HUES64 (cell line): ENCODE data around the gene SGPP2.
"Not testable (repeated sequence)": the region's sequence is repeated elsewhere in the genome, so short reads cannot be mapped to it uniquely, and the experiment has no call there.

Experiments
- H3K27ac ChIP-seq: 2 replicates; pipeline ENCODE4 v1.7.0; 2013; ENCODE audit warnings: low read depth, low read length, inconsistent platforms
- H3K27me3 ChIP-seq: 2 replicates; pipeline ENCODE4 v1.6.1; 2013; ENCODE audit warnings: mild to moderate bottlenecking, low read length; ENCODE audit not compliant: insufficient read depth
- H3K36me3 ChIP-seq: 2 replicates; pipeline ENCODE4 v1.6.1; 2013; ENCODE audit warnings: mild to moderate bottlenecking, low read length; ENCODE audit not compliant: insufficient read depth
- H3K4me1 ChIP-seq: 2 replicates; pipeline ENCODE4 v1.6.1; 2013; ENCODE audit warnings: mild to moderate bottlenecking, low read length, moderate library complexity; ENCODE audit not compliant: insufficient read depth
- H3K4me3 ChIP-seq: 2 replicates; pipeline ENCODE4 v1.5.1; 2013; ENCODE audit warnings: mild to moderate bottlenecking, low read length, moderate library complexity
- H3K9ac ChIP-seq: 2 replicates; pipeline ENCODE4 v1.6.1; 2013; ENCODE audit warnings: mild to moderate bottlenecking, low read depth, low read length
- H3K9me3 ChIP-seq: 2 replicates; pipeline ENCODE4 v1.6.1; 2013; ENCODE audit warnings: low read depth, low read length; ENCODE audit not compliant: insufficient read depth
- WGBS: fragments of 150-250, 120-280 bp; methylation state at CpG from one replicate; pipeline ENCODE4 v1.1.7; 2013; ENCODE audit warnings: missing lambda C conversion rate; 5-methylcytosine and 5-hydroxymethylcytosine counted together

Gene SGPP2

GRCh38 chr2:222408684-222409083 is 15.7 kb upstream of the SGPP2 start:
- Histone ChIP-seq H3K36me3 (no peaks in the 10 kb centered on the region), H3K27me3 (no peaks in the 10 kb centered on the region), H3K4me1 (0 out of 2 replicates have a peak, but pooled peaks cover 5% of the 10 kb centered on the region), H3K9me3 (peaks cover 17% of the 10 kb centered on the region), H3K9ac (no peak overlapping the region), H3K4me3 (no peak overlapping the region), H3K27ac (no peak overlapping the region)
- 92% methylated on average over 2 of the region's 2 CpGs for WGBS

DNA sequence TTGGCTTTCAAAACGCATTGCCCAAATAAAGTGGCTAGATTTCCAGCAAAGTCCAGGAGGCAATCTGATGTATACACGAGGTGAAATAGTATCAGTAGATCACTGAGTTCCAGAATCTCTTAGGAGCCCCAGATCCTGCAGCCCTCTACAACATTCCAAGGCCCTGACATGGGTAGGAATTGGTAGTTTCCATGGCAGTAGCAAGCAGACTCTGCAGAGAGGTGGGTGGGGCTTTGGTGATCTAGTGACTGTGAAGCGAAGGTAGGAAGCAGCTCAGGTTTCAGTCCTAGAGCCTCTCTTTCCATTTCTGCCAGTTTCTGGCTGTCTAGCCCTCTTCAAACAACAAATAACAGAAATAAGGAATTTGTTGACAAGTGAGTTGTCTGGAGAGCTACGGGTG is 13.8 kb upstream of the SGPP2 start:
- peaks cover 36% of the 10 kb centered on the region for H3K9me3 ChIP-seq
- H3K27ac ChIP-seq, result no peak overlapping the region
- H3K9ac ChIP-seq, result no peak overlapping the region
- no peak overlapping the region for H3K4me3 ChIP-seq
- H3K36me3 ChIP-seq, result no peaks in the 10 kb centered on the region
- 0 out of 2 replicates have a peak, but pooled peaks cover 5% of the 10 kb centered on the region for H3K4me1 ChIP-seq
- no peaks in the 10 kb centered on the region for H3K27me3 ChIP-seq
- WGBS, result 63% methylated on average over 3 of the region's 4 CpGs

- not testable (repeated sequence) for H3K4me1 ChIP-seq, H3K27me3 ChIP-seq, H3K27ac ChIP-seq, H3K9ac ChIP-seq, H3K4me3 ChIP-seq, H3K36me3 ChIP-seq
- H3K9me3 ChIP-seq, result peaks cover 41% of the 10 kb centered on the region
- WGBS, result 88% methylated on average over 1 of the region's 2 CpGs
Measured at GRCh38 chr2:222412334-222412733, 12.0 kb upstream of the SGPP2 start.

- H3K9ac ChIP-seq, result no peak overlapping the region
- WGBS, result 100% methylated on average over 1 of the region's 1 CpG
- H3K9me3 ChIP-seq, result peaks cover 41% of the 10 kb centered on the region
- no peak overlapping the region for H3K27ac ChIP-seq
- H3K4me1 ChIP-seq, result 0 out of 2 replicates have a peak, but pooled peaks cover 5% of the 10 kb centered on the region
- H3K27me3 ChIP-seq, result no peaks in the 10 kb centered on the region
- H3K4me3 ChIP-seq, result no peak overlapping the region
- no peaks in the 10 kb centered on the region for H3K36me3 ChIP-seq
Measured at GRCh38 chr2:222413295-222413911, 10.9 kb upstream of the SGPP2 start.

DNA sequence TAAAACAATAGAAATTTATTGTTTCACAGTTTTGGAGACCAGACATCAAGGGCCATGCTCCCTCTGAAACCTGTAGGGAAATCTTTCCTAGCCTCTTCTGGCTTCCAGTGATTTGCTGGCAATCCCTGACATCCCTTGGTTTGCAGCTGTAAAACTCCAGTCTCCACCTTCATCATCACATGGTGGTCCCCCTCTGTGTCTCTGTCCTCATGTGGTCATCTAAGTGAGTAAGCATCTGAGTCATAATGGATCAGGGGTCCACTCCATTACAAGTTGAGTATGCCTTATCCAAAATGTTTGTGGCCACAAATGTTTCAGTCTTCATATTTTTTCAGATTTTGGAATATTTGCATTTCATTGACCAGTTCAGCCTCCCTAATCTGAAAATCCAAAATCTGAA is 5.6 kb upstream of the SGPP2 start:
- no peak overlapping the region for H3K27ac ChIP-seq

GRCh38 chr2:222420508-222420907 is 3.8 kb upstream of the SGPP2 start:
- Histone ChIP-seq H3K4me3 (no peak overlapping the region), H3K4me1 (peaks cover 4% of the 10 kb centered on the region), H3K27me3 (peaks cover 59% of the 10 kb centered on the region), H3K9me3 (peaks cover 6% of the 10 kb centered on the region; the same call in 1 of the 2 replicates), H3K27ac (no peak overlapping the region), H3K9ac (no peak overlapping the region), H3K36me3 (no peaks in the 10 kb centered on the region)
- WGBS, result 95% methylated on average over 1 of the region's 1 CpG

More for the DNA sequence above, 5.6 kb upstream of the SGPP2 start:
- no peaks in the 10 kb centered on the region for H3K4me1 ChIP-seq
- H3K4me3 ChIP-seq, result no peak overlapping the region
- peaks cover 24% of the 10 kb centered on the region for H3K9me3 ChIP-seq
- H3K36me3 ChIP-seq, result no peaks in the 10 kb centered on the region
- H3K27me3 ChIP-seq, result peaks cover 41% of the 10 kb centered on the region
- H3K9ac ChIP-seq, result no peak overlapping the region

- WGBS, result 80% methylated on average over 1 of the region's 1 CpG
- H3K4me1 ChIP-seq, result peaks cover 5% of the 10 kb centered on the region
- H3K27ac ChIP-seq, result no peak overlapping the region
- H3K9ac ChIP-seq, result no peak overlapping the region
- no peaks in the 10 kb centered on the region for H3K9me3 ChIP-seq
- no peak overlapping the region for H3K4me3 ChIP-seq
- H3K27me3 ChIP-seq, result peaks cover 70% of the 10 kb centered on the region
- no peaks in the 10 kb centered on the region for H3K36me3 ChIP-seq
Measured at GRCh38 chr2:222421626-222422025, 2.7 kb upstream of the SGPP2 start.

DNA sequence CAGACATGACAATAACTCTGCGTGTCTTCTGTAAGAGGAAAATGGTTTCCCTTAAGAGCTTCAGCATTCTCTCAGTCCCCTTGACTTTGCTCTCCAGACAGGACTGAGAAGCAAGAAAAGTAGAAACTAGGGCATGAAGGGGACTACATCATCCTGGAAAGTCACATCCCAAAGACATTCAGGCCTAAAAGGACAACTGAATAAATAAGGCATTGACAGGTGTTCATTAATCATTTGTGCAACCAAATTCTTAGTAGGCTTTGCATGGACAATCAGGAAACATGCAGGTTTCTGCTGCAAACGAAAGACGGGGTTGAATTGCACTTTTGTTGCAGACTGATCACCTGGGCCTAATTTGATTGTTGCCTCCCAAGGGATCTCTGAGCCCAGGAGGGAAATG is 1.2 kb upstream of the SGPP2 start:
- H3K9ac ChIP-seq, result no peak overlapping the region
- H3K9me3 ChIP-seq, result no peaks in the 10 kb centered on the region
- H3K36me3 ChIP-seq, result no peaks in the 10 kb centered on the region
- no peak overlapping the region for H3K4me3 ChIP-seq
- peaks cover 5% of the 10 kb centered on the region for H3K4me1 ChIP-seq
- 54% methylated on average over 3 of the region's 3 CpGs for WGBS
- no peak overlapping the region for H3K27ac ChIP-seq
- peaks cover 86% of the 10 kb centered on the region for H3K27me3 ChIP-seq

- no peak overlapping the region for H3K9ac ChIP-seq
- WGBS, result 4% methylated on average over 23 of the region's 23 CpGs
- H3K27ac ChIP-seq, result no peak overlapping the region
- no peaks in the 10 kb centered on the region for H3K36me3 ChIP-seq
- H3K27me3 ChIP-seq, result peaks cover 92% of the 10 kb centered on the region
- H3K4me1 ChIP-seq, result peaks cover 5% of the 10 kb centered on the region
- peak overlapping the region; percentile 51 for H3K4me3 ChIP-seq
- no peaks in the 10 kb centered on the region for H3K9me3 ChIP-seq
Measured at GRCh38 chr2:222423632-222424275, 589 bp upstream of the SGPP2 start.

DNA sequence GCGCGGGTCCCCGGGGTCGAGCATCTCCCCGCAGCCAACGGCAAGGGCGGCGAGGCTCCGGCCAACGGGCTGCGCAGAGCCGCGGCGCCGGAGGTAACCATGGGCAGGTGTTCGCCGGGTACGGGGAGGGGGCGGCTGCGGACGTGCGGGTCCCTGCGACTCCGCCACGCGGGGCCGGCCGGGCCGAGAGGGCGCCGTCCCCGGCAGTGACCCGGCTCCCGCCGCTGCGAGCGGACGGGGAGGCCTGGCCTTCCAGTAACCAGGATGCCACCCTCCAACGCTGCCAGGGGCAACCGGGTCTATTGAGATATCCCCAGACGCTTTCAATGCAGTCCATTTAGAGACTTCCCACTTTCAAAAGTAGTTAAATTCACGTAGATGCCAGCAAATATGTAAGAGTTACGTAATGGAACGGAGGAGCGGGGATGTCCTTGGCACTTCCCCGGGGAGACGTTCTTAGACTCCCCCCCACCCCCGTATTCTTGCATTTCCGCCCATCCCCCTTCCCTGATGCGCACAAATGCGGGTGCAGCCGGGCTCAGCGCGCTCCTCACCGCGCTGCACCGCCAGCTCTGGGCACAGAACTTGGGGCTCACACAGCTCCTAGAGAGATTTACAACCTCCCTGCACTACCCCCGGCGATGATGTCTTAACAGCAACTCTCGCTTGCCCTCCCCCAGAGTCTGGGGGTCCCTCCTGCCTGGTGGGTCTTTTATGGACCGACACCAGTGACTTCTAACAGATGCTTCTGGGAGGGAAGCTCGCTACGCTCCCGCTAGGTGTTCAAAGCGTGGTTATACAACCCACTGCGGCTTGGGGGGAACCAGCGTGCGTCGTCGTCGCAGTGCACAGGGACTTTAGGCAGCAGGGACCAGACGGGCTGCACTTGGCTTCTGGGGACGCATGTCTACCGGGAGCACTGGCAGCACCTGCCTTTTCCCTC is 657 bp downstream of the SGPP2 start:
- H3K4me3 ChIP-seq, result peak overlapping the region; percentile 51
- peaks cover 100% of the 10 kb centered on the region for H3K27me3 ChIP-seq
- H3K27ac ChIP-seq, result no peak overlapping the region
- no peaks in the 10 kb centered on the region for H3K9me3 ChIP-seq
- 1% methylated on average over 74 of the region's 74 CpGs for WGBS
- no peaks in the 10 kb centered on the region for H3K36me3 ChIP-seq
- H3K4me1 ChIP-seq, result peaks cover 5% of the 10 kb centered on the region
- H3K9ac ChIP-seq, result no peak overlapping the region
